HG03196 (cell line): Measurements from ENCODE around the gene AP1S1.

Source experiments
- ATAC-seq: cut with Tn5 transposase; IDR thresholded peaks from one replicate; pipeline ENCODE4 v1.9.1; 2021; ENCODE audit not compliant: unreplicated experiment

AP1S1 gene

GRCh38 chr7:101156277-101156676, 2.0 kb downstream of the AP1S1 start:
- no peak for ATAC-seq

- ATAC-seq = no peak
These were observed 2.8 kb downstream of the AP1S1 start for GRCh38 chr7:101156866-101157589.

- ATAC-seq = no peak
These were observed 5.7 kb downstream of the AP1S1 start for GRCh38 chr7:101159696-101160674.

- ATAC-seq = no peak
These were observed 6.6 kb downstream of the AP1S1 start for GRCh38 chr7:101160910-101161309.

- no peak for ATAC-seq
These were observed 7.6 kb downstream of the AP1S1 start for GRCh38 chr7:101161692-101162471.

- ATAC-seq = no peak
These were observed 8.4 kb downstream of the AP1S1 start for GRCh38 chr7:101162551-101163278.

- no peak for ATAC-seq
These were observed 9.2 kb downstream of the AP1S1 start for GRCh38 chr7:101163279-101164070.

- ATAC-seq = no peak
These were observed 10.0 kb downstream of the AP1S1 start for GRCh38 chr7:101164071-101164840.

GRCh38 chr7:101165075-101165957, 11.0 kb downstream of the AP1S1 start, which contains the start of gene VGF:
Gene VGF, minus strand, starts transcription at chr7:101165569. Its CDS starts 726 bp downstream, at chr7:101164843.
- peak; percentile 79 for ATAC-seq

- no peak for ATAC-seq
These were observed 11.8 kb downstream of the AP1S1 start for GRCh38 chr7:101165958-101166647.

- ATAC-seq = no peak
These were observed 12.3 kb downstream of the AP1S1 start for GRCh38 chr7:101166648-101166908.

- ATAC-seq = no peak
These were observed 12.8 kb downstream of the AP1S1 start for GRCh38 chr7:101166909-101167644.

GRCh38 chr7:101167645-101168411, 13.6 kb downstream of the AP1S1 start:
- no peak for ATAC-seq

GRCh38 chr7:101168412-101169049, 14.3 kb downstream of the AP1S1 start:
- ATAC-seq = no peak

GRCh38 chr7:101169110-101169837, 15.0 kb downstream of the AP1S1 start:
- no peak for ATAC-seq
